HepG2 (cell line): Measurements from ENCODE around the gene NCR3LG1. TPM values are rescaled to one million over a fixed set of nuclear protein-coding genes. Genes with fewer than 3 reads are reported as not detected.
A peak's percentile ranks its signal among the peaks of the same experiment; 100 is the strongest.

Experiments
- CSRNP2 ChIP-seq: sonication (generic); formaldehyde crosslinking; conservative IDR thresholded peaks from 2 replicates; pipeline ENCODE4 v1.8.0; 2022; ENCODE audit warnings: low read depth, missing genetic modification reagents
- CTCF ChIP-seq: sonication (generic); formaldehyde crosslinking; IDR thresholded peaks from 2 replicates; pipeline ENCODE4 v1.5.0; 2020; ENCODE audit warnings: mild to moderate bottlenecking, missing genetic modification reagents, moderate library complexity
- NFIB ChIP-seq: sonication (generic); formaldehyde crosslinking; IDR thresholded peaks from 2 replicates; pipeline ENCODE4 v1.9.0; 2021; ENCODE audit warnings: missing genetic modification reagents, mild to moderate bottlenecking, borderline replicate concordance
- NFIC ChIP-seq: IDR thresholded peaks from 2 replicates; pipeline ENCODE4 v1.6.1; 2012; ENCODE audit warnings: mild to moderate bottlenecking, low read length, inconsistent platforms
- NR2F6 ChIP-seq, 2 experiments: IDR thresholded peaks; 2 replicates each; pipeline ENCODE4 v1.6.1; 2016; ENCODE audit warnings: antibody characterized with exemption in 1 of 2, mild to moderate bottlenecking in 1 of 2
- RFXAP ChIP-seq: sonication (generic); formaldehyde crosslinking; IDR thresholded peaks from 2 replicates; pipeline ENCODE4 v1.4.0; 2020; ENCODE audit warnings: missing genetic modification reagents, borderline replicate concordance
- SAP130 ChIP-seq: IDR thresholded peaks from 2 replicates; pipeline ENCODE4 v1.6.1; 2016; ENCODE audit warnings: low read depth
- SIX4 ChIP-seq: sonication (generic); formaldehyde crosslinking; IDR thresholded peaks from 2 replicates; pipeline ENCODE4 v1.4.0; 2020; ENCODE audit warnings: missing genetic modification reagents
- ZFYVE20 ChIP-seq: sonication (generic); formaldehyde crosslinking; IDR thresholded peaks from 2 replicates; pipeline ENCODE4 v1.8.0; 2023; ENCODE audit warnings: low read depth, mild to moderate bottlenecking, moderate library complexity, missing genetic modification reagents, borderline replicate concordance
- ZNF350 ChIP-seq: sonication (generic); formaldehyde crosslinking; IDR thresholded peaks from 2 replicates; pipeline ENCODE4 v1.4.0; 2020; ENCODE audit warnings: mild to moderate bottlenecking, low read depth, missing genetic modification reagents, borderline replicate concordance
- ZNF7 ChIP-seq: IDR thresholded peaks from 2 replicates; pipeline ENCODE4 v1.6.1; 2016; ENCODE audit warnings: missing biosample characterization, missing genetic modification reagents
- ZNF704 ChIP-seq: sonication (generic); formaldehyde crosslinking; IDR thresholded peaks from 2 replicates; pipeline ENCODE4 v1.8.1; 2023; ENCODE audit warnings: mild to moderate bottlenecking, inconsistent platforms, moderate library complexity, missing genetic modification reagents, borderline replicate concordance
- ZNF770 ChIP-seq: sonication (generic); formaldehyde crosslinking; IDR thresholded peaks from 2 replicates; pipeline ENCODE4 v1.5.0; 2020; ENCODE audit warnings: mild to moderate bottlenecking, missing genetic modification reagents
- ZNF790 ChIP-seq: sonication (generic); formaldehyde crosslinking; IDR thresholded peaks from 2 replicates; pipeline ENCODE4 v1.8.0; 2022; ENCODE audit warnings: missing genetic modification reagents, mild to moderate bottlenecking, borderline replicate concordance
- ZNF83 ChIP-seq: sonication (generic); formaldehyde crosslinking; IDR thresholded peaks from 2 replicates; pipeline ENCODE4 v1.4.0; 2020; ENCODE audit warnings: missing genetic modification reagents, mild to moderate bottlenecking, borderline replicate concordance
- polyA plus RNA-seq, 8 experiments: library from polyadenylated mRNA; depleted of rRNA in 3 of 8; stranded (reverse) in 7 of 8; unstranded in 1 of 8; fragments of >200 nt; fragmentation: Illumina TruSeq in 4 of 8; extraction: Trizol in 4 of 8; gene quantifications; 2 replicates each; pipeline versions ENCODE4 v1.2.1 to v1.2.3, GENCODE V29; 2011 to 2016; ENCODE audit warnings: low read depth in 4 of 8, missing spikeins in 1 of 8, mixed read lengths in 1 of 8; ENCODE audit not compliant: insufficient read depth in 1 of 8
- total RNA-seq, 5 experiments: library from RNA; depleted of rRNA; stranded (reverse); fragments of >200 nt; fragmentation: Illumina TruSeq; extraction: Trizol; gene quantifications; 2 replicates each; pipeline ENCODE4 v1.2.3, GENCODE V29; 2016; ENCODE audit warnings: low read depth in 1 of 5
- TF ChIP-seq, protein P1 (sequence below): sonication (generic); formaldehyde crosslinking; IDR thresholded peaks from 2 replicates; pipeline ENCODE4 v1.4.0; 2020; ENCODE audit warnings: missing genetic modification reagents, borderline replicate concordance

NCR3LG1 gene
- total and polyA plus RNA-seq, 2 of the 13 experiments (the other 11 are each of a cell fraction or from before 2014, with no cell fraction given), result 16.1 to 25.1 TPM

- TF ChIP-seq, protein P1, sequence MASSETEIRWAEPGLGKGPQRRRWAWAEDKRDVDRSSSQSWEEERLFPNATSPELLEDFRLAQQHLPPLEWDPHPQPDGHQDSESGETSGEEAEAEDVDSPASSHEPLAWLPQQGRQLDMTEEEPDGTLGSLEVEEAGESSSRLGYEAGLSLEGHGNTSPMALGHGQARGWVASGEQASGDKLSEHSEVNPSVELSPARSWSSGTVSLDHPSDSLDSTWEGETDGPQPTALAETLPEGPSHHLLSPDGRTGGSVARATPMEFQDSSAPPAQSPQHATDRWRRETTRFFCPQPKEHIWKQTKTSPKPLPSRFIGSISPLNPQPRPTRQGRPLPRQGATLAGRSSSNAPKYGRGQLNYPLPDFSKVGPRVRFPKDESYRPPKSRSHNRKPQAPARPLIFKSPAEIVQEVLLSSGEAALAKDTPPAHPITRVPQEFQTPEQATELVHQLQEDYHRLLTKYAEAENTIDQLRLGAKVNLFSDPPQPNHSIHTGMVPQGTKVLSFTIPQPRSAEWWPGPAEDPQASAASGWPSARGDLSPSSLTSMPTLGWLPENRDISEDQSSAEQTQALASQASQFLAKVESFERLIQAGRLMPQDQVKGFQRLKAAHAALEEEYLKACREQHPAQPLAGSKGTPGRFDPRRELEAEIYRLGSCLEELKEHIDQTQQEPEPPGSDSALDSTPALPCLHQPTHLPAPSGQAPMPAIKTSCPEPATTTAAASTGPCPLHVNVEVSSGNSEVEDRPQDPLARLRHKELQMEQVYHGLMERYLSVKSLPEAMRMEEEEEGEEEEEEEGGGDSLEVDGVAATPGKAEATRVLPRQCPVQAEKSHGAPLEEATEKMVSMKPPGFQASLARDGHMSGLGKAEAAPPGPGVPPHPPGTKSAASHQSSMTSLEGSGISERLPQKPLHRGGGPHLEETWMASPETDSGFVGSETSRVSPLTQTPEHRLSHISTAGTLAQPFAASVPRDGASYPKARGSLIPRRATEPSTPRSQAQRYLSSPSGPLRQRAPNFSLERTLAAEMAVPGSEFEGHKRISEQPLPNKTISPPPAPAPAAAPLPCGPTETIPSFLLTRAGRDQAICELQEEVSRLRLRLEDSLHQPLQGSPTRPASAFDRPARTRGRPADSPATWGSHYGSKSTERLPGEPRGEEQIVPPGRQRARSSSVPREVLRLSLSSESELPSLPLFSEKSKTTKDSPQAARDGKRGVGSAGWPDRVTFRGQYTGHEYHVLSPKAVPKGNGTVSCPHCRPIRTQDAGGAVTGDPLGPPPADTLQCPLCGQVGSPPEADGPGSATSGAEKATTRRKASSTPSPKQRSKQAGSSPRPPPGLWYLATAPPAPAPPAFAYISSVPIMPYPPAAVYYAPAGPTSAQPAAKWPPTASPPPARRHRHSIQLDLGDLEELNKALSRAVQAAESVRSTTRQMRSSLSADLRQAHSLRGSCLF (CRISPR knock-in tag), result no peak
- TF ChIP-seq ZNF7 (CRISPR knock-in tag), result no peak
- TF ChIP-seq ZNF770 (CRISPR knock-in tag), result no peak
- no peak for TF ChIP-seq ZNF704 (CRISPR knock-in tag)
- no peak for TF ChIP-seq RFXAP (CRISPR knock-in tag)
- no peak for TF ChIP-seq NFIC
- TF ChIP-seq ZNF790 (CRISPR knock-in tag), result no peak
- no peak for TF ChIP-seq ZNF350 (CRISPR knock-in tag)
- peak; percentile 38; the same call in 1 of the 2 replicates for TF ChIP-seq SAP130 (CRISPR knock-in tag)
- TF ChIP-seq NFIB, result no peak
- no peak for TF ChIP-seq ZFYVE20 (CRISPR knock-in tag)
- peak; percentile 27; the same call in 1 of the 2 replicates for TF ChIP-seq NR2F6 (IDR thresholded peaks at IDR 0.05)
- peak; percentile 40; the same call in 1 of the 2 replicates for TF ChIP-seq NR2F6 (CRISPR knock-in tag; IDR thresholded peaks at IDR 0.05)
- TF ChIP-seq CSRNP2 (CRISPR knock-in tag), result no peak
- no peak for TF ChIP-seq ZNF83
- TF ChIP-seq SIX4 (CRISPR knock-in tag), result no peak
- TF ChIP-seq CTCF (CRISPR knock-in tag), result peak; percentile 63
These were observed 3.0 kb downstream of the NCR3LG1 start (continued) for GRCh38 chr11:17354601-17354991.
